SU-DHL-6 (cell line): ENCODE data around the gene CDKL1.

ENCODE experiments used
- H2AFZ ChIP-seq: fragments of 200-600 bp; sonication (generic); 2 replicates; pipeline ENCODE4 v1.6.1; 2014; ENCODE audit warnings: low read depth, mild to moderate bottlenecking, moderate library complexity, mixed read lengths, antibody characterized with exemption, low read length; ENCODE audit not compliant: severe bottlenecking
- H3F3A ChIP-seq: fragments of 200-600 bp; shearing (Covaris generic); 2 replicates; pipeline ENCODE4 v1.6.0; 2016; ENCODE audit warnings: antibody characterized with exemption, mild to moderate bottlenecking; ENCODE audit not compliant: insufficient read depth
- H3K27ac ChIP-seq: fragments of 200-600 bp; sonication (generic); 2 replicates; pipeline ENCODE4 v1.5.1; 2016; ENCODE audit warnings: low read depth, mild to moderate bottlenecking, low read length, moderate library complexity, mixed read lengths
- H3K27me3 ChIP-seq: fragments of 200-600 bp; sonication (generic), shearing (Covaris generic); 2 replicates; pipeline ENCODE4 v1.6.0; 2014; ENCODE audit warnings: mild to moderate bottlenecking, low read length
- H3K36me3 ChIP-seq: fragments of 200-600 bp; sonication (generic); 2 replicates; pipeline ENCODE4 v1.6.1; 2014; ENCODE audit warnings: mild to moderate bottlenecking, low read length, mixed read lengths
- H3K4me2 ChIP-seq: fragments of 300-600, 200-600 bp; shearing (Covaris generic), sonication (generic); 2 replicates; pipeline ENCODE4 v1.6.0; 2014; ENCODE audit warnings: low read length, low read depth, mild to moderate bottlenecking; ENCODE audit not compliant: poor library complexity, severe bottlenecking
- H3K4me3 ChIP-seq: fragments of 200-600 bp; sonication (generic); 2 replicates; pipeline ENCODE4 v1.5.1; 2014; ENCODE audit warnings: antibody characterized with exemption, low read length, mild to moderate bottlenecking, mixed read lengths; ENCODE audit not compliant: insufficient read depth, poor library complexity, severe bottlenecking
- H3K79me2 ChIP-seq: fragments of 200-600 bp; sonication (generic); 2 replicates; pipeline ENCODE4 v1.6.1; 2014; ENCODE audit warnings: mild to moderate bottlenecking, low read length, moderate library complexity; ENCODE audit not compliant: insufficient read depth
- H3K9ac ChIP-seq: fragments of 200-600 bp; sonication (generic); 2 replicates; pipeline ENCODE4 v1.7.0; 2014; ENCODE audit warnings: mild to moderate bottlenecking, low read length
- H3K9me2 ChIP-seq: fragments of 200-600 bp; sonication (generic); replicated peaks from 2 replicates; pipeline ENCODE4 v1.6.1; 2014; ENCODE audit warnings: low read length; ENCODE audit not compliant: insufficient read depth
- H3K9me3 ChIP-seq: fragments of 200-600 bp; sonication (generic); 2 replicates; pipeline ENCODE4 v1.6.1; 2014; ENCODE audit warnings: low read length, mixed read lengths; ENCODE audit not compliant: insufficient read depth
- H4K20me1 ChIP-seq: fragments of 200-600 bp; sonication (generic); 2 replicates; pipeline ENCODE4 v1.6.1; 2014; ENCODE audit warnings: low read depth, mild to moderate bottlenecking, antibody characterized with exemption, low read length, moderate library complexity, mixed read lengths
- CTCF ChIP-seq: fragments of 200-600 bp; sonication (generic); IDR thresholded peaks from one replicate; pipeline ENCODE4 v1.5.1; 2017; ENCODE audit warnings: antibody characterized with exemption, mild to moderate bottlenecking, low read length, moderate library complexity; ENCODE audit not compliant: insufficient read depth, poor library complexity, severe bottlenecking
- EZH2phosphoT487 ChIP-seq: fragments of 200-600 bp; sonication (generic), shearing (Covaris generic); conservative IDR thresholded peaks from 2 replicates; pipeline ENCODE4 v1.6.1; 2018; ENCODE audit warnings: mild to moderate bottlenecking, antibody characterized with exemption, low read length, moderate library complexity, mixed read lengths

Gene CDKL1

GRCh38 chr14:50285861-50286260 lies 110.8 kb downstream of the CDKL1 start:
- Histone ChIP-seq H3K4me3 (no peak overlapping the region), H3K9me3 (no peaks in the 10 kb centered on the region), H2AFZ (no peak overlapping the region), H3K27me3 (no peaks in the 10 kb centered on the region), H3K36me3 (no peaks in the 10 kb centered on the region), H3K27ac (no peak overlapping the region), H3K4me2 (no peak overlapping the region), H3F3A (no peaks in the 10 kb centered on the region), H3K79me2 (no peaks in the 10 kb centered on the region), H3K9me2 (no peaks in the 10 kb centered on the region), H3K9ac (no peak overlapping the region), H4K20me1 (no peaks in the 10 kb centered on the region)
- TF ChIP-seq EZH2phosphoT487: no peak
- TF ChIP-seq CTCF: no peak
